K562 (cell line): ENCODE measurements around the gene ALX3. TPM values are rescaled to one million over a fixed set of nuclear protein-coding genes. Genes with fewer than 3 reads are reported as not detected.
A peak's percentile ranks its signal among the peaks of the same experiment; 100 is the strongest.

Source experiments
- CHD1 ChIP-seq: fragments of 200-600 bp; sonication (generic); IDR thresholded peaks from one replicate; pipeline ENCODE4 v1.6.1; 2012; ENCODE audit warnings: mild to moderate bottlenecking, moderate library complexity, low read length, inconsistent platforms
- SMARCE1 ChIP-seq: fragments of 450-650 bp; IDR thresholded peaks from 2 replicates; pipeline ENCODE4 v1.7.1; 2016; ENCODE audit warnings: mild to moderate bottlenecking
- TAL1 ChIP-seq: fragments of 450-650 bp; IDR thresholded peaks from 2 replicates; pipeline ENCODE4 v1.6.1; 2016; ENCODE audit warnings: mild to moderate bottlenecking
- TEAD2 ChIP-seq: fragments of 450-650 bp; IDR thresholded peaks from 2 replicates; pipeline ENCODE4 v1.6.1; 2016; ENCODE audit warnings: missing genetic modification characterization, control low read depth, missing compliant biosample characterization
- ZNF717 ChIP-seq: fragments of 250-450 bp; sonication (Bioruptor Pico); IDR thresholded peaks from 2 replicates; pipeline ENCODE4 v1.5.0; 2021
- polyA plus RNA-seq, 8 experiments: library from polyadenylated mRNA; depleted of rRNA in 4 of 8; stranded (reverse) in 5 of 8; unstranded in 3 of 8; fragments of >200 nt; fragmentation: Nextera tagmentation in 2 of 8; fragmentation: Illumina TruSeq in 1 of 8; extraction: Ambion mirVana in 2 of 8; extraction: Trizol in 1 of 8; gene quantifications; 2 replicates each; pipeline versions ENCODE4 v1.2.1 to v1.2.3, GENCODE V29; 2011 to 2014; ENCODE audit warnings: inconsistent platforms in 1 of 8, missing spikeins in 1 of 8
- total RNA-seq, 7 experiments: library from RNA; depleted of rRNA in 6 of 7; stranded (reverse); fragments of >200 nt in 6 of 7; fragmentation: Illumina TruSeq in 2 of 7; extraction: Trizol in 2 of 7; gene quantifications; 2 replicates each; pipeline versions ENCODE4 v1.2.1 to v1.2.3, GENCODE V29; 2011 to 2021; ENCODE audit warnings: low replicate concordance in 1 of 7
- TF ChIP-seq, protein P1 (sequence below): fragments of 450-650 bp; IDR thresholded peaks from 2 replicates; pipeline ENCODE4 v1.6.1; 2016; ENCODE audit warnings: low read depth
- TF ChIP-seq, protein P2 (sequence below): fragments of 250-450 bp; sonication (Bioruptor Pico); IDR thresholded peaks from 2 replicates; pipeline ENCODE4 v1.5.0; 2020; ENCODE audit warnings: mild to moderate bottlenecking
- TF ChIP-seq, protein P3 (sequence below), 2 experiments: fragments of 150-350 bp in 1 of 2; IDR thresholded peaks; 2 replicates each; pipeline ENCODE4 v1.6.1; 2012 to 2016; ENCODE audit warnings: low read depth in 2 of 2, low read length in 2 of 2, mild to moderate bottlenecking in 1 of 2, moderate library complexity in 1 of 2
- TF ChIP-seq, protein P4 (sequence below): fragments of 450-650 bp; IDR thresholded peaks from 2 replicates; pipeline ENCODE4 v1.6.1; 2016; ENCODE audit warnings: mild to moderate bottlenecking

ALX3 gene
- total and polyA plus RNA-seq, 9 of the 15 experiments (the other 6 are each of a cell fraction or from before 2014, with no cell fraction given), result not detected

DNA sequence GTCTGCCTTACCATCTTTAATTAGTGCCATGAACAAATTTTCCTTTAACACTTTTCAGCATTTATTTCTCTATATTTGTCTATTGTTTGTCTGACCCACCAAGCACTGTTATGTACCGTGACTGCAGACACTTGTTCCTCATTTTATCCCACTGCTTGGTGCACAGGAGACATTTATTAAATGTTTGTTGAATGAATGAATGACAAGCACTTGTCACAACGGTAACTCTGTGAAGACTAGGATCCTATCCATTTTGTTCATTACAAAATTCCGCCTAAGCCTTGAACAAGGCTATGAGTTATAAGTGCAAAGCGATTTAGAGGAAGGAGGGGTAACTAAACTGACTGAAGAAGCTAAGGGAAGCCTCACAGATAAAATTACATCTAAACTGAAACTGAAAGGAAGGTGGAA lies 36.4 kb downstream of the ALX3 start (continued):
- TF ChIP-seq, protein P1, sequence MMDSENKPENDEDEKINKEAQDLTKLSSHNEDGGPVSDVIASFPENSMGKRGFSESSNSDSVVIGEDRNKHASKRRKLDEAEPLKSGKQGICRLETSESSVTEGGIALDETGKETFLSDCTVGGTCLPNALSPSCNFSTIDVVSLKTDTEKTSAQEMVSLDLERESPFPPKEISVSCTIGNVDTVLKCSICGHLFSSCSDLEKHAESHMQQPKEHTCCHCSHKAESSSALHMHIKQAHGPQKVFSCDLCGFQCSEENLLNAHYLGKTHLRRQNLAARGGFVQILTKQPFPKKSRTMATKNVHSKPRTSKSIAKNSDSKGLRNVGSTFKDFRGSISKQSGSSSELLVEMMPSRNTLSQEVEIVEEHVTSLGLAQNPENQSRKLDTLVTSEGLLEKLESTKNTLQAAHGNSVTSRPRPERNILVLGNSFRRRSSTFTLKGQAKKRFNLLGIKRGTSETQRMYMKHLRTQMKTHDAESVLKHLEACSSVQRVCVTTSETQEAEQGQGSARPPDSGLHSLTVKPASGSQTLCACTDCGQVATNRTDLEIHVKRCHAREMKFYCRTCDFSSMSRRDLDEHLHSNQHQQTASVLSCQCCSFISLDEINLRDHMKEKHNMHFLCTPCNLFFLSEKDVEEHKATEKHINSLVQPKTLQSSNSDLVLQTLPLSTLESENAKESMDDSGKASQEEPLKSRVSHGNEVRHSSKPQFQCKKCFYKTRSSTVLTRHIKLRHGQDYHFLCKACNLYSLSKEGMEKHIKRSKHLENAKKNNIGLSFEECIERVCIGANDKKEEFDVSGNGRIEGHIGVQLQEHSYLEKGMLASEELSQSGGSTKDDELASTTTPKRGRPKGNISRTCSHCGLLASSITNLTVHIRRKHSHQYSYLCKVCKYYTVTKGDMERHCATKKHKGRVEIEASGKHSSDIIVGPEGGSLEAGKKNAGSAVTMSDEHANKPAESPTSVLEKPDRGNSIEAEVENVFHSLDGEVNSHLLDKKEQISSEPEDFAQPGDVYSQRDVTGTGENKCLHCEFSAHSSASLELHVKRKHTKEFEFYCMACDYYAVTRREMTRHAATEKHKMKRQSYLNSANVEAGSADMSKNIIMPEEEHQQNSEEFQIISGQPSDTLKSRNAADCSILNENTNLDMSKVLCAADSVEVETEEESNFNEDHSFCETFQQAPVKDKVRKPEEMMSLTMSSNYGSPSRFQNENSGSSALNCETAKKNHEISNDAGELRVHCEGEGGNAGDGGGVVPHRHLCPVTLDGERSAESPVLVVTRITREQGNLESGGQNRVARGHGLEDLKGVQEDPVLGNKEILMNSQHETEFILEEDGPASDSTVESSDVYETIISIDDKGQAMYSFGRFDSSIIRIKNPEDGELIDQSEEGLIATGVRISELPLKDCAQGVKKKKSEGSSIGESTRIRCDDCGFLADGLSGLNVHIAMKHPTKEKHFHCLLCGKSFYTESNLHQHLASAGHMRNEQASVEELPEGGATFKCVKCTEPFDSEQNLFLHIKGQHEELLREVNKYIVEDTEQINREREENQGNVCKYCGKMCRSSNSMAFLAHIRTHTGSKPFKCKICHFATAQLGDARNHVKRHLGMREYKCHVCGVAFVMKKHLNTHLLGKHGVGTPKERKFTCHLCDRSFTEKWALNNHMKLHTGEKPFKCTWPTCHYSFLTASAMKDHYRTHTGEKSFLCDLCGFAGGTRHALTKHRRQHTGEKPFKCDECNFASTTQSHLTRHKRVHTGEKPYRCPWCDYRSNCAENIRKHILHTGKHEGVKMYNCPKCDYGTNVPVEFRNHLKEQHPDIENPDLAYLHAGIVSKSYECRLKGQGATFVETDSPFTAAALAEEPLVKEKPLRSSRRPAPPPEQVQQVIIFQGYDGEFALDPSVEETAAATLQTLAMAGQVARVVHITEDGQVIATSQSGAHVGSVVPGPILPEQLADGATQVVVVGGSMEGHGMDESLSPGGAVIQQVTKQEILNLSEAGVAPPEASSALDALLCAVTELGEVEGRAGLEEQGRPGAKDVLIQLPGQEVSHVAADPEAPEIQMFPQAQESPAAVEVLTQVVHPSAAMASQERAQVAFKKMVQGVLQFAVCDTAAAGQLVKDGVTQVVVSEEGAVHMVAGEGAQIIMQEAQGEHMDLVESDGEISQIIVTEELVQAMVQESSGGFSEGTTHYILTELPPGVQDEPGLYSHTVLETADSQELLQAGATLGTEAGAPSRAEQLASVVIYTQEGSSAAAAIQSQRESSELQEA, result peak; percentile 69; the same call in 1 of the 2 replicates
- TF ChIP-seq, protein P2, sequence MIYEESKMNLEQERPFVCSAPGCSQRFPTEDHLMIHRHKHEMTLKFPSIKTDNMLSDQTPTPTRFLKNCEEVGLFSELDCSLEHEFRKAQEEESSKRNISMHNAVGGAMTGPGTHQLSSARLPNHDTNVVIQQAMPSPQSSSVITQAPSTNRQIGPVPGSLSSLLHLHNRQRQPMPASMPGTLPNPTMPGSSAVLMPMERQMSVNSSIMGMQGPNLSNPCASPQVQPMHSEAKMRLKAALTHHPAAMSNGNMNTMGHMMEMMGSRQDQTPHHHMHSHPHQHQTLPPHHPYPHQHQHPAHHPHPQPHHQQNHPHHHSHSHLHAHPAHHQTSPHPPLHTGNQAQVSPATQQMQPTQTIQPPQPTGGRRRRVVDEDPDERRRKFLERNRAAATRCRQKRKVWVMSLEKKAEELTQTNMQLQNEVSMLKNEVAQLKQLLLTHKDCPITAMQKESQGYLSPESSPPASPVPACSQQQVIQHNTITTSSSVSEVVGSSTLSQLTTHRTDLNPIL (CRISPR knock-in tag), result peak; percentile 2; the same call in 1 of the 2 replicates
- no peak for TF ChIP-seq CHD1
- TF ChIP-seq, protein P3, sequence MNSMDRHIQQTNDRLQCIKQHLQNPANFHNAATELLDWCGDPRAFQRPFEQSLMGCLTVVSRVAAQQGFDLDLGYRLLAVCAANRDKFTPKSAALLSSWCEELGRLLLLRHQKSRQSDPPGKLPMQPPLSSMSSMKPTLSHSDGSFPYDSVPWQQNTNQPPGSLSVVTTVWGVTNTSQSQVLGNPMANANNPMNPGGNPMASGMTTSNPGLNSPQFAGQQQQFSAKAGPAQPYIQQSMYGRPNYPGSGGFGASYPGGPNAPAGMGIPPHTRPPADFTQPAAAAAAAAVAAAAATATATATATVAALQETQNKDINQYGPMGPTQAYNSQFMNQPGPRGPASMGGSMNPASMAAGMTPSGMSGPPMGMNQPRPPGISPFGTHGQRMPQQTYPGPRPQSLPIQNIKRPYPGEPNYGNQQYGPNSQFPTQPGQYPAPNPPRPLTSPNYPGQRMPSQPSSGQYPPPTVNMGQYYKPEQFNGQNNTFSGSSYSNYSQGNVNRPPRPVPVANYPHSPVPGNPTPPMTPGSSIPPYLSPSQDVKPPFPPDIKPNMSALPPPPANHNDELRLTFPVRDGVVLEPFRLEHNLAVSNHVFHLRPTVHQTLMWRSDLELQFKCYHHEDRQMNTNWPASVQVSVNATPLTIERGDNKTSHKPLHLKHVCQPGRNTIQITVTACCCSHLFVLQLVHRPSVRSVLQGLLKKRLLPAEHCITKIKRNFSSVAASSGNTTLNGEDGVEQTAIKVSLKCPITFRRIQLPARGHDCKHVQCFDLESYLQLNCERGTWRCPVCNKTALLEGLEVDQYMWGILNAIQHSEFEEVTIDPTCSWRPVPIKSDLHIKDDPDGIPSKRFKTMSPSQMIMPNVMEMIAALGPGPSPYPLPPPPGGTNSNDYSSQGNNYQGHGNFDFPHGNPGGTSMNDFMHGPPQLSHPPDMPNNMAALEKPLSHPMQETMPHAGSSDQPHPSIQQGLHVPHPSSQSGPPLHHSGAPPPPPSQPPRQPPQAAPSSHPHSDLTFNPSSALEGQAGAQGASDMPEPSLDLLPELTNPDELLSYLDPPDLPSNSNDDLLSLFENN (IDR thresholded peaks at IDR 0.05; ENCODE audit: low read depth in 2 of 2, low read length in 2 of 2), result no peak
- TF ChIP-seq TAL1, result no peak
- TF ChIP-seq TEAD2, result 0 out of 2 replicates have a peak, but pooled peaks have one; percentile 27
- peak; percentile 29; the same call in 1 of the 2 replicates for TF ChIP-seq SMARCE1
- no peak for TF ChIP-seq ZNF717 (CRISPR knock-in tag)
- TF ChIP-seq, protein P4, sequence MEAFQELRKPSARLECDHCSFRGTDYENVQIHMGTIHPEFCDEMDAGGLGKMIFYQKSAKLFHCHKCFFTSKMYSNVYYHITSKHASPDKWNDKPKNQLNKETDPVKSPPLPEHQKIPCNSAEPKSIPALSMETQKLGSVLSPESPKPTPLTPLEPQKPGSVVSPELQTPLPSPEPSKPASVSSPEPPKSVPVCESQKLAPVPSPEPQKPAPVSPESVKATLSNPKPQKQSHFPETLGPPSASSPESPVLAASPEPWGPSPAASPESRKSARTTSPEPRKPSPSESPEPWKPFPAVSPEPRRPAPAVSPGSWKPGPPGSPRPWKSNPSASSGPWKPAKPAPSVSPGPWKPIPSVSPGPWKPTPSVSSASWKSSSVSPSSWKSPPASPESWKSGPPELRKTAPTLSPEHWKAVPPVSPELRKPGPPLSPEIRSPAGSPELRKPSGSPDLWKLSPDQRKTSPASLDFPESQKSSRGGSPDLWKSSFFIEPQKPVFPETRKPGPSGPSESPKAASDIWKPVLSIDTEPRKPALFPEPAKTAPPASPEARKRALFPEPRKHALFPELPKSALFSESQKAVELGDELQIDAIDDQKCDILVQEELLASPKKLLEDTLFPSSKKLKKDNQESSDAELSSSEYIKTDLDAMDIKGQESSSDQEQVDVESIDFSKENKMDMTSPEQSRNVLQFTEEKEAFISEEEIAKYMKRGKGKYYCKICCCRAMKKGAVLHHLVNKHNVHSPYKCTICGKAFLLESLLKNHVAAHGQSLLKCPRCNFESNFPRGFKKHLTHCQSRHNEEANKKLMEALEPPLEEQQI, result no peak
- TF ChIP-seq, all 486 proteins: peak for 34
